Gastroesophageal sphincter (tissue), 3 donors: Measurements from ENCODE around the gene BTBD9.

Source experiments
- CTCF ChIP-seq, 4 experiments: fragments of 200-600 bp in 2 of 4; fragments of 450-650 bp in 2 of 4; sonication (generic) in 1 of 4; IDR thresholded peaks; one replicate each; pipeline ENCODE4 v1.5.1; 2017 to 2019; ENCODE audit warnings: antibody characterized with exemption in 4 of 4, mild to moderate bottlenecking in 2 of 4, moderate library complexity in 2 of 4
- POLR2A ChIP-seq, 2 donors: fragments of 450-650 bp; IDR thresholded peaks; one replicate each; pipeline ENCODE4 v1.6.1; 2017; ENCODE audit warnings: antibody characterized with exemption in 2 of 2, mild to moderate bottlenecking in 2 of 2, moderate library complexity in 1 of 2
- POLR2AphosphoS5 ChIP-seq: sonication (generic); formaldehyde crosslinking; IDR thresholded peaks from one replicate; pipeline ENCODE4 v1.6.1; 2017; ENCODE audit warnings: antibody characterized with exemption

- no peak for TF ChIP-seq POLR2A (IDR thresholded peaks at IDR 0.05)
- TF ChIP-seq POLR2AphosphoS5: no peak
- no peak for TF ChIP-seq CTCF (IDR thresholded peaks at IDR 0.05)
Measured at GRCh38 chr6:38375341-38375740, 264.4 kb downstream of the BTBD9 start.
